ENCODE data around the gene RIF1. TPM values are rescaled to one million over a fixed set of nuclear protein-coding genes. Genes with fewer than 3 reads are reported as not detected.

RIF1 gene
- total and polyA plus RNA-seq, 7 donors = 3.7 to 35.0 (median 17.5) TPM

- no peak overlapping the region for H3K4me3 ChIP-seq
- peaks cover 13 to 68% of the 10 kb centered on the region in 2 donors for H3K36me3 ChIP-seq (ENCODE audit: insufficient read depth in 1 of 2, low read depth in 1 of 2)
- no peaks in the 10 kb centered on the region for H3K9me3 ChIP-seq
- ATAC-seq (no peak), DNase-seq (no peak)
- no peak overlapping the region for H3K27ac ChIP-seq
- WGBS, 3 donors = 96 to 97% (median 96%) methylated on average over 3 of the region's 3 CpGs
- TF ChIP-seq CTCF (IDR thresholded peaks at IDR 0.05) = no peak
- no peaks in the 10 kb centered on the region for H3K4me1 ChIP-seq
- no peaks in the 10 kb centered on the region for H3K27me3 ChIP-seq (ENCODE audit: insufficient read depth in 3 of 3, low read length in 2 of 3)
- intact Hi-C loops (cut with DNase I) = no loop called here
Measured at GRCh38 chr2:151423760-151424159, 14.1 kb downstream of the RIF1 start.

GRCh38 chr2:151437630-151438029, 27.9 kb downstream of the RIF1 start:
- WGBS, 3 donors = 65 to 75% (median 71%) methylated on average over 3 of the region's 3 CpGs
- intact Hi-C loops (cut with DNase I) = no loop called here
- peak in 1 of 4 donors; percentile 13 for ATAC-seq
- peak; percentile 68 for TF ChIP-seq CTCF (IDR thresholded peaks at IDR 0.05)
- Histone ChIP-seq H3K9me3 (no peaks in the 10 kb centered on the region), H3K4me1 (no peaks in the 10 kb centered on the region), H3K27ac (no peak overlapping the region), H3K36me3 (ENCODE audit: insufficient read depth in 1 of 2, low read depth in 1 of 2) (peaks cover 5 to 100% of the 10 kb centered on the region in 2 donors), H3K27me3 (ENCODE audit: insufficient read depth in 3 of 3, low read length in 2 of 3) (no peaks in the 10 kb centered on the region), H3K4me3 (no peak overlapping the region)
- DNase-seq = no peak

- H3K36me3 ChIP-seq (ENCODE audit: insufficient read depth in 1 of 2, low read depth in 1 of 2) = peaks cover 5 to 100% of the 10 kb centered on the region in 2 donors
- intact Hi-C loops (cut with DNase I) = no loop called here
- no peak overlapping the region for H3K4me3 ChIP-seq
- H3K4me1 ChIP-seq = no peaks in the 10 kb centered on the region
- ATAC-seq (no peak), DNase-seq (no peak)
- no peaks in the 10 kb centered on the region for H3K9me3 ChIP-seq
- H3K27ac ChIP-seq = no peak overlapping the region
- no peak for TF ChIP-seq CTCF (IDR thresholded peaks at IDR 0.05)
- WGBS, 3 donors = 93 to 97% (median 96%) methylated on average over 4 of the region's 4 CpGs
- no peaks in the 10 kb centered on the region for H3K27me3 ChIP-seq (ENCODE audit: insufficient read depth in 3 of 3, low read length in 2 of 3)
Measured at GRCh38 chr2:151438506-151438905, 28.8 kb downstream of the RIF1 start.

GRCh38 chr2:151439127-151439526, 29.4 kb downstream of the RIF1 start:
- no peak for TF ChIP-seq CTCF (IDR thresholded peaks at IDR 0.05)
- intact Hi-C loops (cut with DNase I) = no loop called here
- Histone ChIP-seq H3K4me3 (no peak overlapping the region), H3K36me3 (ENCODE audit: insufficient read depth in 1 of 2, low read depth in 1 of 2) (peaks cover 5 to 100% of the 10 kb centered on the region in 2 donors), H3K27me3 (ENCODE audit: insufficient read depth in 3 of 3, low read length in 2 of 3) (no peaks in the 10 kb centered on the region), H3K27ac (no peak overlapping the region), H3K4me1 (no peaks in the 10 kb centered on the region), H3K9me3 (no peaks in the 10 kb centered on the region)
- no peak for DNase-seq
- ATAC-seq = no peak
- WGBS, 3 donors = 94% methylated on average over 13 of the region's 13 CpGs

GRCh38 chr2:151459358-151459757, 49.7 kb downstream of the RIF1 start:
- intact Hi-C loops (cut with DNase I) = no loop called here
- no peaks in the 10 kb centered on the region for H3K9me3 ChIP-seq
- ATAC-seq (no peak), DNase-seq (no peak)
- H3K27me3 ChIP-seq (ENCODE audit: insufficient read depth in 3 of 3, low read length in 2 of 3) = no peaks in the 10 kb centered on the region
- H3K4me3 ChIP-seq = no peak overlapping the region
- 87 to 95% (median 91%) methylated on average over 1 of the region's 1 CpG for WGBS, 3 donors
- H3K36me3 ChIP-seq (ENCODE audit: insufficient read depth in 1 of 2, low read depth in 1 of 2) = peaks cover 8 to 95% of the 10 kb centered on the region in 2 donors
- no peaks in the 10 kb centered on the region for H3K4me1 ChIP-seq
- H3K27ac ChIP-seq = no peak overlapping the region
- no peak for TF ChIP-seq CTCF (IDR thresholded peaks at IDR 0.05)
